ENCODE data around the gene USP11.

DNA sequence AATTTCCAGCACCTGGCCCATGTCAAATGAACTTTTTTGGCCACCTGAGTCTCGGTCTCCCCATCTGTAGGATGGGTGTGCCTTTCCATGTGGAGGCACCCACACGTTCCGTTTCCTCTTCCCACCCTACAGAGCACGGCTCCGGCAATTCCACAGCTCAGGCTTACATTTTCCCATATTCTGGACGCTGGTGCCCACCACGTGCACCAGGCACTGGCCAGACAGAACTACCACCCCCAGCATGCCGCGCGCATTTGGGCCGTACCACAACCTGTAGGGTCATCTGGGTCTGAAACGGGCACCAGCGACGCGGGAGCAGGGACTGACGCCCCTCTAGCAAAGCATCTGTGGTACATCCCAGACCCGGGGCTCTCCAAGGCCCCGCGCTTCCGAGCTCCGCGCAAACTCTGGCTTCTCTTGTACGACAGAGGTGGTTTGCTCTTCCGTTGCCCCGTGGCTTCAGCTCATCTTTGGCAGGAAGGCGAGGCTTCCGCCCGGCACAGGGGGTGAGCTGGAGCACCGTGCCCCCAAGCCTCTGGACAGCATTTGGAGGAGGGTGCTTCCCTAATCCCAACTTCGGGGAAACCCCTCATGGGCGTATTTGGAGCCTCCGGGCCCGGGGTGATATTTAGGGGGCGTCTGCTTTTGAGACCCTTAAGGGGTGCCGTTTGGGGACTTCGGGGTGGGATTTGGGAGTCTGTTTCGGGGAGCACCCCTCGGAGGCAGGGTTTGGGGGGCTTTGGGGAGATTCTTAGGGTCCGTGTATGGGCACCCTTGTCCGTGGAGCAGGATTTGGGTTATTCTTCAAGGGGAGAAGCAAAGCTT lies 42.2 kb upstream of the USP11 start:
- no peak for TF ChIP-seq EZH2 (IDR thresholded peaks at IDR 0.05; ENCODE audit: borderline replicate concordance, low read depth, low read length, severe bottlenecking)
- TF ChIP-seq, protein P1, sequence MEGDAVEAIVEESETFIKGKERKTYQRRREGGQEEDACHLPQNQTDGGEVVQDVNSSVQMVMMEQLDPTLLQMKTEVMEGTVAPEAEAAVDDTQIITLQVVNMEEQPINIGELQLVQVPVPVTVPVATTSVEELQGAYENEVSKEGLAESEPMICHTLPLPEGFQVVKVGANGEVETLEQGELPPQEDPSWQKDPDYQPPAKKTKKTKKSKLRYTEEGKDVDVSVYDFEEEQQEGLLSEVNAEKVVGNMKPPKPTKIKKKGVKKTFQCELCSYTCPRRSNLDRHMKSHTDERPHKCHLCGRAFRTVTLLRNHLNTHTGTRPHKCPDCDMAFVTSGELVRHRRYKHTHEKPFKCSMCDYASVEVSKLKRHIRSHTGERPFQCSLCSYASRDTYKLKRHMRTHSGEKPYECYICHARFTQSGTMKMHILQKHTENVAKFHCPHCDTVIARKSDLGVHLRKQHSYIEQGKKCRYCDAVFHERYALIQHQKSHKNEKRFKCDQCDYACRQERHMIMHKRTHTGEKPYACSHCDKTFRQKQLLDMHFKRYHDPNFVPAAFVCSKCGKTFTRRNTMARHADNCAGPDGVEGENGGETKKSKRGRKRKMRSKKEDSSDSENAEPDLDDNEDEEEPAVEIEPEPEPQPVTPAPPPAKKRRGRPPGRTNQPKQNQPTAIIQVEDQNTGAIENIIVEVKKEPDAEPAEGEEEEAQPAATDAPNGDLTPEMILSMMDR (IDR thresholded peaks at IDR 0.05; ENCODE audit: borderline replicate concordance, extremely low read depth, low read length, poor library complexity, severe bottlenecking): no peak
